Measurements from ENCODE around the gene PRPF40A. TPM values are rescaled to one million over a fixed set of nuclear protein-coding genes. Genes with fewer than 3 reads are reported as not detected.

PRPF40A gene
- total and polyA plus RNA-seq, 9 of the 15 experiments (the other 6 are each of a cell fraction or from before 2014, with no cell fraction given), result 168 to 304 (median 264) TPM

DNA sequence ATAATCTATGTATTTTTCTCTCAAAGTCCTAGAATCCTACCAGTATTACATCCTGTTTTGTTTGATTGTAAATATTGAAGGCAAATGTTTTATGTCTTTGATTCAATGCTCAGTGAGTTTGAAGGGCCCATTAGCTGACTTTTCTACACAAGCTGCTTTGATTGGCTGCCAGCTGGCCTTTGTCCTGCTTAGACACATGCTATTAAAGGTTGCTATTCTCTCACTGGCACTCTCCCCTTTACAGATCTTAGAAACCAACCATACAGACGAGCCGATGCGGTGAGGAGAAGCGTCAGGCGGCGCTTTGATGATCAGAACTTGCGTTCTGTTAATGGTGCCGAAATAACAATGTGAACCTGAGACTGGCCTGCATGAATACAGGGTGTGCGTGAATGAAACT is 69.7 kb downstream of the PRPF40A start:
- ATAC-seq, result no peak
- BruUV-seq (replicated peaks), result no TSS peak
- Histone ChIP-seq H3K36me3 (ENCODE audit: control insufficient read depth, insufficient read depth, low read length) (peaks cover 13% of the 10 kb centered on the region; the same call in 2 of the 3 replicates), H4K20me1 (replicated peaks; ENCODE audit: control insufficient read depth, insufficient read depth, low read length) (no peaks in the 10 kb centered on the region), H3K9me3 (replicated peaks; ENCODE audit: control insufficient read depth, insufficient read depth, low read depth, low read length) (no peaks in the 10 kb centered on the region), H3K4me1 (replicated peaks in 1 of 2; ENCODE audit: control insufficient read depth in 2 of 2, insufficient read depth in 2 of 2, low read length in 2 of 2) (no peaks in the 10 kb centered on the region), H3K27me3 (ENCODE audit: control insufficient read depth in 2 of 2, insufficient read depth in 2 of 2, low read length in 2 of 2) (no peaks in the 10 kb centered on the region), H3K4me3 (no peak overlapping the region), H2AFZ (ENCODE audit: low read depth, low read length) (no peak overlapping the region), H3K27ac (ENCODE audit: extremely low read depth, low read depth, low read length) (no peak overlapping the region), H3K9me1 (ENCODE audit: control insufficient read depth, insufficient read depth, low read length) (no peaks in the 10 kb centered on the region), H3K4me2 (ENCODE audit: insufficient read depth, low read length) (no peak overlapping the region), H3K79me2 (ENCODE audit: control insufficient read depth, insufficient read depth, low read length) (no peaks in the 10 kb centered on the region), H3K9ac (ENCODE audit: insufficient read depth in 1 of 2, low read depth in 2 of 2, low read length in 2 of 2) (no peak overlapping the region)
- intact Hi-C loops (cut with micrococcal nuclease), result no loop called here
- DNase-seq (ENCODE audit: extremely low read depth in 1 of 4, low spot score in 3 of 4), result no peak
- no peak for FAIRE-seq
- CTCF ChIA-PET (ENCODE audit: low intra/inter-chr PET ratio), result no interaction called here
- WGBS (ENCODE audit: insufficient coverage, low coverage, missing lambda C conversion rate), result 93% methylated on average over 9 of the region's 9 CpGs
- POLR2A ChIA-PET, result interaction anchor here (0.6 to 1.7 kb wide), 5 partner anchors 10 to 71 kb away, joined by 3 to 4 read pairs (median 3); partner anchors contain the start of gene ARL6IP6
- in situ Hi-C loops (cut with MboI), result no loop called here
- TF ChIP-seq, protein P1, sequence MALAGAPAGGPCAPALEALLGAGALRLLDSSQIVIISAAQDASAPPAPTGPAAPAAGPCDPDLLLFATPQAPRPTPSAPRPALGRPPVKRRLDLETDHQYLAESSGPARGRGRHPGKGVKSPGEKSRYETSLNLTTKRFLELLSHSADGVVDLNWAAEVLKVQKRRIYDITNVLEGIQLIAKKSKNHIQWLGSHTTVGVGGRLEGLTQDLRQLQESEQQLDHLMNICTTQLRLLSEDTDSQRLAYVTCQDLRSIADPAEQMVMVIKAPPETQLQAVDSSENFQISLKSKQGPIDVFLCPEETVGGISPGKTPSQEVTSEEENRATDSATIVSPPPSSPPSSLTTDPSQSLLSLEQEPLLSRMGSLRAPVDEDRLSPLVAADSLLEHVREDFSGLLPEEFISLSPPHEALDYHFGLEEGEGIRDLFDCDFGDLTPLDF (CRISPR knock-in tag; IDR thresholded peaks at IDR 0.05), result no peak
- TF ChIP-seq STAT5B (CRISPR knock-in tag; IDR thresholded peaks at IDR 0.05) (no peak), EGR1 (conservative IDR thresholded peaks at IDR 0.05) (no peak), KDM5B (IDR thresholded peaks at IDR 0.05; ENCODE audit: insufficient replicate concordance, low read depth, low read length) (no peak), COPS2 (conservative IDR thresholded peaks at IDR 0.05) (no peak), BRCA1 (IDR thresholded peaks at IDR 0.05) (no peak), BRCA1 (CRISPR knock-in tag; IDR thresholded peaks at IDR 0.05) (no peak), ETV5 (CRISPR knock-in tag; IDR thresholded peaks at IDR 0.05; ENCODE audit: low read depth) (no peak), RNF2 (IDR thresholded peaks at IDR 0.05) (no peak)
- TF ChIP-seq, protein P2, sequence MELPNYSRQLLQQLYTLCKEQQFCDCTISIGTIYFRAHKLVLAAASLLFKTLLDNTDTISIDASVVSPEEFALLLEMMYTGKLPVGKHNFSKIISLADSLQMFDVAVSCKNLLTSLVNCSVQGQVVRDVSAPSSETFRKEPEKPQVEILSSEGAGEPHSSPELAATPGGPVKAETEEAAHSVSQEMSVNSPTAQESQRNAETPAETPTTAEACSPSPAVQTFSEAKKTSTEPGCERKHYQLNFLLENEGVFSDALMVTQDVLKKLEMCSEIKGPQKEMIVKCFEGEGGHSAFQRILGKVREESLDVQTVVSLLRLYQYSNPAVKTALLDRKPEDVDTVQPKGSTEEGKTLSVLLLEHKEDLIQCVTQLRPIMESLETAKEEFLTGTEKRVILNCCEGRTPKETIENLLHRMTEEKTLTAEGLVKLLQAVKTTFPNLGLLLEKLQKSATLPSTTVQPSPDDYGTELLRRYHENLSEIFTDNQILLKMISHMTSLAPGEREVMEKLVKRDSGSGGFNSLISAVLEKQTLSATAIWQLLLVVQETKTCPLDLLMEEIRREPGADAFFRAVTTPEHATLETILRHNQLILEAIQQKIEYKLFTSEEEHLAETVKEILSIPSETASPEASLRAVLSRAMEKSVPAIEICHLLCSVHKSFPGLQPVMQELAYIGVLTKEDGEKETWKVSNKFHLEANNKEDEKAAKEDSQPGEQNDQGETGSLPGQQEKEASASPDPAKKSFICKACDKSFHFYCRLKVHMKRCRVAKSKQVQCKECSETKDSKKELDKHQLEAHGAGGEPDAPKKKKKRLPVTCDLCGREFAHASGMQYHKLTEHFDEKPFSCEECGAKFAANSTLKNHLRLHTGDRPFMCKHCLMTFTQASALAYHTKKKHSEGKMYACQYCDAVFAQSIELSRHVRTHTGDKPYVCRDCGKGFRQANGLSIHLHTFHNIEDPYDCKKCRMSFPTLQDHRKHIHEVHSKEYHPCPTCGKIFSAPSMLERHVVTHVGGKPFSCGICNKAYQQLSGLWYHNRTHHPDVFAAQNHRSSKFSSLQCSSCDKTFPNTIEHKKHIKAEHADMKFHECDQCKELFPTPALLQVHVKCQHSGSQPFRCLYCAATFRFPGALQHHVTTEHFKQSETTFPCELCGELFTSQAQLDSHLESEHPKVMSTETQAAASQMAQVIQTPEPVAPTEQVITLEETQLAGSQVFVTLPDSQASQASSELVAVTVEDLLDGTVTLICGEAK (IDR thresholded peaks at IDR 0.05), result no peak
- TF ChIP-seq, protein P2 (CRISPR knock-in tag; IDR thresholded peaks at IDR 0.05), result no peak
- TF ChIP-seq, protein P3, sequence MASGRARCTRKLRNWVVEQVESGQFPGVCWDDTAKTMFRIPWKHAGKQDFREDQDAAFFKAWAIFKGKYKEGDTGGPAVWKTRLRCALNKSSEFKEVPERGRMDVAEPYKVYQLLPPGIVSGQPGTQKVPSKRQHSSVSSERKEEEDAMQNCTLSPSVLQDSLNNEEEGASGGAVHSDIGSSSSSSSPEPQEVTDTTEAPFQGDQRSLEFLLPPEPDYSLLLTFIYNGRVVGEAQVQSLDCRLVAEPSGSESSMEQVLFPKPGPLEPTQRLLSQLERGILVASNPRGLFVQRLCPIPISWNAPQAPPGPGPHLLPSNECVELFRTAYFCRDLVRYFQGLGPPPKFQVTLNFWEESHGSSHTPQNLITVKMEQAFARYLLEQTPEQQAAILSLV (tag; IDR thresholded peaks at IDR 0.05), result no peak
